H9 (cell line): Measurements from ENCODE around the gene RAB1B. TPM values are rescaled to one million over a fixed set of nuclear protein-coding genes. Genes with fewer than 3 reads are reported as not detected.

Experiments used
- DNase-seq: peaks from one replicate; pipeline ENCODE4 v3.0.0-alpha.2; 2017
- H2AFZ ChIP-seq: one replicate; pipeline ENCODE4 v1.6.1; 2013; ENCODE audit warnings: mild to moderate bottlenecking, low read length, control low read depth, moderate library complexity
- H2AK5ac ChIP-seq: 2 replicates; pipeline ENCODE4 v1.6.1; 2013; ENCODE audit warnings: low read length, control low read depth, mixed read lengths; ENCODE audit not compliant: insufficient read length
- H2BK120ac ChIP-seq: one replicate; pipeline ENCODE4 v1.6.1; 2013; ENCODE audit warnings: low read depth, mild to moderate bottlenecking, low read length, control low read depth, inconsistent platforms; ENCODE audit not compliant: poor library complexity, severe bottlenecking
- H2BK12ac ChIP-seq: 2 replicates; pipeline ENCODE4 v1.6.1; 2013; ENCODE audit warnings: low read length, control low read depth, mixed read lengths, low read depth; ENCODE audit not compliant: insufficient read length
- H2BK15ac ChIP-seq: 2 replicates; pipeline ENCODE4 v1.6.1; 2013; ENCODE audit warnings: low read depth, low read length, control low read depth
- H2BK20ac ChIP-seq: one replicate; pipeline ENCODE4 v1.6.1; 2013; ENCODE audit warnings: low read depth, mild to moderate bottlenecking, low read length, control low read depth, inconsistent platforms; ENCODE audit not compliant: poor library complexity, severe bottlenecking
- H2BK5ac ChIP-seq: 2 replicates; pipeline ENCODE4 v1.6.1; 2013; ENCODE audit warnings: low read length, control low read depth, mixed read lengths; ENCODE audit not compliant: insufficient read length
- H3K14ac ChIP-seq: 2 replicates; pipeline ENCODE4 v1.6.1; 2013; ENCODE audit warnings: low read length, control low read depth; ENCODE audit not compliant: insufficient read depth
- H3K18ac ChIP-seq: 2 replicates; pipeline ENCODE4 v1.6.1; 2013; ENCODE audit warnings: low read depth, mild to moderate bottlenecking, mixed read lengths, low read length, control low read depth; ENCODE audit not compliant: insufficient read length
- H3K23ac ChIP-seq: 2 replicates; pipeline ENCODE4 v1.6.1; 2013; ENCODE audit warnings: low read length, control low read depth, mixed read lengths, low read depth; ENCODE audit not compliant: insufficient read length
- H3K23me2 ChIP-seq: 2 replicates; pipeline ENCODE4 v1.6.1; 2013; ENCODE audit warnings: low read depth, mild to moderate bottlenecking, mixed read lengths, low read length, control low read depth; ENCODE audit not compliant: insufficient read length, poor library complexity, severe bottlenecking
- H3K27ac ChIP-seq: 2 replicates; pipeline ENCODE4 v1.5.1; 2013; ENCODE audit warnings: low read length, control low read depth, mixed read lengths, low read depth; ENCODE audit not compliant: insufficient read length
- H3K27me3 ChIP-seq: 2 replicates; pipeline ENCODE4 v1.6.1; 2013; ENCODE audit warnings: low read length, control low read depth, inconsistent platforms; ENCODE audit not compliant: insufficient read depth
- H3K4ac ChIP-seq: 2 replicates; pipeline ENCODE4 v1.6.1; 2013; ENCODE audit warnings: low read depth, mild to moderate bottlenecking, control low read depth, inconsistent platforms, low read length, moderate library complexity
- H3K4me1 ChIP-seq: 2 replicates; pipeline ENCODE4 v1.6.1; 2013; ENCODE audit warnings: low read length, control low read depth, inconsistent platforms; ENCODE audit not compliant: insufficient read depth
- H3K4me2 ChIP-seq: 2 replicates; pipeline ENCODE4 v1.6.1; 2013; ENCODE audit warnings: low read length, control low read depth, mixed read lengths; ENCODE audit not compliant: insufficient read length, insufficient read depth
- H3K56ac ChIP-seq: 2 replicates; pipeline ENCODE4 v1.6.1; 2013; ENCODE audit warnings: low read depth, mild to moderate bottlenecking, mixed read lengths, low read length, control low read depth; ENCODE audit not compliant: insufficient read length
- H3K79me1 ChIP-seq: 2 replicates; pipeline ENCODE4 v1.6.1; 2013; ENCODE audit warnings: low read depth, mild to moderate bottlenecking, moderate library complexity, low read length, control low read depth, inconsistent platforms; ENCODE audit not compliant: insufficient read depth, poor library complexity, severe bottlenecking
- H3K79me2 ChIP-seq: 2 replicates; pipeline ENCODE4 v1.6.1; 2013; ENCODE audit warnings: low read length, control low read depth, inconsistent platforms; ENCODE audit not compliant: insufficient read depth
- H3K9ac ChIP-seq: 2 replicates; pipeline ENCODE4 v1.6.1; 2013; ENCODE audit warnings: low read length, control low read depth, mixed read lengths; ENCODE audit not compliant: insufficient read length; ENCODE audit errors: extremely low read depth
- H3K9me3 ChIP-seq: one replicate; pipeline ENCODE4 v1.6.1; 2013; ENCODE audit warnings: low read depth, low read length, inconsistent platforms; ENCODE audit not compliant: control insufficient read depth
- H3T11ph ChIP-seq: one replicate; pipeline ENCODE4 v1.6.1; 2013; ENCODE audit warnings: mild to moderate bottlenecking, low read length, control low read depth, inconsistent platforms
- H4K20me1 ChIP-seq: one replicate; pipeline ENCODE4 v1.6.1; 2013; ENCODE audit not compliant: control insufficient read depth, insufficient read length, insufficient read depth
- H4K5ac ChIP-seq: 2 replicates; pipeline ENCODE4 v1.6.1; 2013; ENCODE audit warnings: low read depth, mild to moderate bottlenecking, mixed read lengths, low read length, control low read depth; ENCODE audit not compliant: insufficient read length
- H4K8ac ChIP-seq: replicated peaks from 2 replicates; pipeline ENCODE4 v1.6.1; 2013; ENCODE audit warnings: low read length, control low read depth, mixed read lengths, low read depth; ENCODE audit not compliant: insufficient read length
- H4K91ac ChIP-seq: 2 replicates; pipeline ENCODE4 v1.6.1; 2013; ENCODE audit warnings: low read depth, mild to moderate bottlenecking, moderate library complexity, mixed read lengths, low read length, control low read depth; ENCODE audit not compliant: insufficient read length
- H3K27ac Mint-ChIP-seq, 3 experiments: 2 replicates in 2 of 3; 3 replicates in 1 of 3; pipeline ENCODE4 v1.8.0; 2020 to 2021; ENCODE audit warnings: mixed read lengths in 3 of 3, mild to moderate bottlenecking in 1 of 3, moderate library complexity in 1 of 3
- H3K27me3 Mint-ChIP-seq: 2 replicates; pipeline ENCODE4 v1.8.0; 2021; ENCODE audit warnings: low read depth, mild to moderate bottlenecking, moderate library complexity, mixed read lengths
- H3K36me3 Mint-ChIP-seq, 3 experiments: 2 replicates in 2 of 3; 3 replicates in 1 of 3; pipeline ENCODE4 v1.8.0; 2020 to 2021; ENCODE audit warnings: low read depth in 3 of 3, mixed read lengths in 3 of 3; ENCODE audit not compliant: insufficient read depth in 1 of 3
- H3K4me1 Mint-ChIP-seq, 2 experiments: 2 replicates each; pipeline ENCODE4 v1.8.0; 2020; ENCODE audit warnings: mixed read lengths in 2 of 2
- H3K4me3 Mint-ChIP-seq, 2 experiments: 2 replicates in 1 of 2; 3 replicates in 1 of 2; pipeline ENCODE4 v1.8.0; 2020 to 2021; ENCODE audit warnings: mild to moderate bottlenecking in 2 of 2, mixed read lengths in 2 of 2, moderate library complexity in 1 of 2
- H3K9me3 Mint-ChIP-seq, 2 experiments: 2 replicates in 1 of 2; 3 replicates in 1 of 2; pipeline ENCODE4 v1.8.0; 2020; ENCODE audit warnings: mild to moderate bottlenecking in 2 of 2, mixed read lengths in 2 of 2, moderate library complexity in 1 of 2
- WGBS: extraction: QIAGEN DNeasy Blood & Tissue Kit; methylation state at CpG from one replicate; pipeline ENCODE4 v1.1.7; 2013; ENCODE audit warnings: missing lambda C conversion rate, low lambda C conversion rate, mixed read lengths; ENCODE audit not compliant: insufficient read length; ENCODE audit errors: extremely low coverage; 5-methylcytosine and 5-hydroxymethylcytosine counted together
- total RNA-seq: library from RNA; stranded (reverse); gene quantifications from 2 replicates; pipeline ENCODE4 v1.2.1, GENCODE V29; 2021
- TF ChIP-seq, protein P1 (sequence below): fragments of 200-600 bp; sonication (generic); conservative IDR thresholded peaks from 3 replicates; pipeline ENCODE4 v1.8.0; 2021; ENCODE audit warnings: antibody characterized with exemption, mild to moderate bottlenecking

RAB1B gene
- total RNA-seq, 1 experiment from 2014 or later, result 118 TPM

DNA sequence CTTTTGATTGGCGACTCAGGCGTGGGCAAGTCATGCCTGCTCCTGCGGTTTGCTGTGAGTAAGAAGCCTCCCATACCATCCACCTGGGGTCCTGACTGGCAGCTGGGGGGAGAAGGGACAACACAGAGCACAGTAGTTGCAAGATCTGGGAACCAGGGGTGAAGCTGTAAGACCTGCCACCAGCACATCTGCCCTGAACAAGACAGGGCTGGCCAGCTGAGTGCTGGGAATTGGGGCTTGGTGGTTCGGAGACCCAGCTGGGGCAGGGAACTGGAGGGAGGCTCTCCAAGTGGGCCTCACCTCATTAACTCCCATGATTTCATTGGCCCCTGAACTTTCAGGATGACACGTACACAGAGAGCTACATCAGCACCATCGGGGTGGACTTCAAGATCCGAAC lies 3.4 kb downstream of the RAB1B start:
- H3K79me1 ChIP-seq, result no peaks in the 10 kb centered on the region
- peaks cover 16 to 17% of the 10 kb centered on the region in 2 experiments for H3K4me1 Mint-ChIP-seq
- H3K23me2 ChIP-seq, result peaks cover 10% of the 10 kb centered on the region
- H3K14ac ChIP-seq, result no peak overlapping the region
- no peak overlapping the region for H2AFZ ChIP-seq
- H4K91ac ChIP-seq, result no peak overlapping the region
- H3K4ac ChIP-seq, result no peak overlapping the region
- H3T11ph ChIP-seq, result no peak overlapping the region
- no peak overlapping the region for H2AK5ac ChIP-seq
- TF ChIP-seq, protein P1, sequence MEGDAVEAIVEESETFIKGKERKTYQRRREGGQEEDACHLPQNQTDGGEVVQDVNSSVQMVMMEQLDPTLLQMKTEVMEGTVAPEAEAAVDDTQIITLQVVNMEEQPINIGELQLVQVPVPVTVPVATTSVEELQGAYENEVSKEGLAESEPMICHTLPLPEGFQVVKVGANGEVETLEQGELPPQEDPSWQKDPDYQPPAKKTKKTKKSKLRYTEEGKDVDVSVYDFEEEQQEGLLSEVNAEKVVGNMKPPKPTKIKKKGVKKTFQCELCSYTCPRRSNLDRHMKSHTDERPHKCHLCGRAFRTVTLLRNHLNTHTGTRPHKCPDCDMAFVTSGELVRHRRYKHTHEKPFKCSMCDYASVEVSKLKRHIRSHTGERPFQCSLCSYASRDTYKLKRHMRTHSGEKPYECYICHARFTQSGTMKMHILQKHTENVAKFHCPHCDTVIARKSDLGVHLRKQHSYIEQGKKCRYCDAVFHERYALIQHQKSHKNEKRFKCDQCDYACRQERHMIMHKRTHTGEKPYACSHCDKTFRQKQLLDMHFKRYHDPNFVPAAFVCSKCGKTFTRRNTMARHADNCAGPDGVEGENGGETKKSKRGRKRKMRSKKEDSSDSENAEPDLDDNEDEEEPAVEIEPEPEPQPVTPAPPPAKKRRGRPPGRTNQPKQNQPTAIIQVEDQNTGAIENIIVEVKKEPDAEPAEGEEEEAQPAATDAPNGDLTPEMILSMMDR, result no peak
- no peak overlapping the region for H3K23ac ChIP-seq
- H3K4me1 ChIP-seq, result no peaks in the 10 kb centered on the region
- no peak overlapping the region for H3K18ac ChIP-seq
- H4K8ac ChIP-seq, result no peak overlapping the region
- no peak overlapping the region for H2BK12ac ChIP-seq
- no peak overlapping the region for H3K4me3 Mint-ChIP-seq
- peaks cover 7 to 47% (median 38%) of the 10 kb centered on the region in 3 experiments; a peak in 6 of 7 replicates for H3K36me3 Mint-ChIP-seq
- H3K27me3 Mint-ChIP-seq, result no peaks in the 10 kb centered on the region; the same call in none of the 2 replicates
- no peak overlapping the region for H4K5ac ChIP-seq
- DNase-seq, result no peak
- H3K4me2 ChIP-seq, result no peak overlapping the region
- H2BK5ac ChIP-seq, result no peak overlapping the region
- no peaks in the 10 kb centered on the region for H3K9me3 ChIP-seq
- no peak overlapping the region for H3K56ac ChIP-seq
- H3K27ac ChIP-seq, result no peak overlapping the region
- H3K79me2 ChIP-seq, result peaks cover 5% of the 10 kb centered on the region; the same call in 1 of the 2 replicates
- H2BK120ac ChIP-seq, result no peak overlapping the region
- H3K27me3 ChIP-seq, result no peaks in the 10 kb centered on the region
- H2BK15ac ChIP-seq, result no peak overlapping the region
- H3K9ac ChIP-seq, result no peak overlapping the region
- H4K20me1 ChIP-seq, result no peaks in the 10 kb centered on the region
- no peak overlapping the region for H2BK20ac ChIP-seq
- no CpG with 5 or more reads among the region's 7 CpGs for WGBS
- H3K27ac Mint-ChIP-seq, result no peak overlapping the region; a peak in 1 of 7 replicates
- no peaks in the 10 kb centered on the region for H3K9me3 Mint-ChIP-seq
